ENCODE results near the gene C18orf54.

DNA sequence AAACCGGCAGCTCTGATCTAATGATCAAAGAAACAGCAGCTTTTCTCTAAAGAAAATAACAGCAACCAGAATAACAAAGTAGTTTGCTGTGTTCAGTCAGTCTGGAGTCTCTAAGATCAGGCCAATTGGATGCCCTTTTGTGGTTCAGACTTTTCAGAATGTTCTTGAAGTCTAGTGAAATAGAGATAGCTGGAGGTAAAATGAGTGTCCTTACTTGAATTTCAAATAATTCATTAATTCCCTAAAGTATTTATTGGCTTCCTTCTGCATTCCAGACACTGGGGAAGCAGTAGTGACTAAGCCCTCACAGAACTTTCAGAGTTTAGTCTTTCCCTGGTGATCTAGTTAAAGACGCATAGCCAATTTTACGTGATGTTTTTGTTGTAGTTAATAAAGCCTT lies 58.7 kb downstream of the C18orf54 start:
- TF ChIP-seq, protein P1, sequence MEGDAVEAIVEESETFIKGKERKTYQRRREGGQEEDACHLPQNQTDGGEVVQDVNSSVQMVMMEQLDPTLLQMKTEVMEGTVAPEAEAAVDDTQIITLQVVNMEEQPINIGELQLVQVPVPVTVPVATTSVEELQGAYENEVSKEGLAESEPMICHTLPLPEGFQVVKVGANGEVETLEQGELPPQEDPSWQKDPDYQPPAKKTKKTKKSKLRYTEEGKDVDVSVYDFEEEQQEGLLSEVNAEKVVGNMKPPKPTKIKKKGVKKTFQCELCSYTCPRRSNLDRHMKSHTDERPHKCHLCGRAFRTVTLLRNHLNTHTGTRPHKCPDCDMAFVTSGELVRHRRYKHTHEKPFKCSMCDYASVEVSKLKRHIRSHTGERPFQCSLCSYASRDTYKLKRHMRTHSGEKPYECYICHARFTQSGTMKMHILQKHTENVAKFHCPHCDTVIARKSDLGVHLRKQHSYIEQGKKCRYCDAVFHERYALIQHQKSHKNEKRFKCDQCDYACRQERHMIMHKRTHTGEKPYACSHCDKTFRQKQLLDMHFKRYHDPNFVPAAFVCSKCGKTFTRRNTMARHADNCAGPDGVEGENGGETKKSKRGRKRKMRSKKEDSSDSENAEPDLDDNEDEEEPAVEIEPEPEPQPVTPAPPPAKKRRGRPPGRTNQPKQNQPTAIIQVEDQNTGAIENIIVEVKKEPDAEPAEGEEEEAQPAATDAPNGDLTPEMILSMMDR (IDR thresholded peaks at IDR 0.05; ENCODE audit: low read depth, low read length) = no peak
- TF ChIP-seq, protein P2, sequence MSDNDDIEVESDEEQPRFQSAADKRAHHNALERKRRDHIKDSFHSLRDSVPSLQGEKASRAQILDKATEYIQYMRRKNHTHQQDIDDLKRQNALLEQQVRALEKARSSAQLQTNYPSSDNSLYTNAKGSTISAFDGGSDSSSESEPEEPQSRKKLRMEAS (IDR thresholded peaks at IDR 0.05; ENCODE audit: low read depth, low read length) = no peak
- TF ChIP-seq POLR2A (IDR thresholded peaks at IDR 0.05; ENCODE audit: extremely low read depth, insufficient read length) (no peak), MYC (IDR thresholded peaks at IDR 0.05; ENCODE audit: low read depth, low read length) (no peak)

Data from NB4 (cell line).